ENCODE results near the gene DAB2IP. TPM values are rescaled to one million over a fixed set of nuclear protein-coding genes. Genes with fewer than 3 reads are reported as not detected.

DAB2IP gene
- polyA plus RNA-seq, 1 experiment, result 20.4 TPM

DNA sequence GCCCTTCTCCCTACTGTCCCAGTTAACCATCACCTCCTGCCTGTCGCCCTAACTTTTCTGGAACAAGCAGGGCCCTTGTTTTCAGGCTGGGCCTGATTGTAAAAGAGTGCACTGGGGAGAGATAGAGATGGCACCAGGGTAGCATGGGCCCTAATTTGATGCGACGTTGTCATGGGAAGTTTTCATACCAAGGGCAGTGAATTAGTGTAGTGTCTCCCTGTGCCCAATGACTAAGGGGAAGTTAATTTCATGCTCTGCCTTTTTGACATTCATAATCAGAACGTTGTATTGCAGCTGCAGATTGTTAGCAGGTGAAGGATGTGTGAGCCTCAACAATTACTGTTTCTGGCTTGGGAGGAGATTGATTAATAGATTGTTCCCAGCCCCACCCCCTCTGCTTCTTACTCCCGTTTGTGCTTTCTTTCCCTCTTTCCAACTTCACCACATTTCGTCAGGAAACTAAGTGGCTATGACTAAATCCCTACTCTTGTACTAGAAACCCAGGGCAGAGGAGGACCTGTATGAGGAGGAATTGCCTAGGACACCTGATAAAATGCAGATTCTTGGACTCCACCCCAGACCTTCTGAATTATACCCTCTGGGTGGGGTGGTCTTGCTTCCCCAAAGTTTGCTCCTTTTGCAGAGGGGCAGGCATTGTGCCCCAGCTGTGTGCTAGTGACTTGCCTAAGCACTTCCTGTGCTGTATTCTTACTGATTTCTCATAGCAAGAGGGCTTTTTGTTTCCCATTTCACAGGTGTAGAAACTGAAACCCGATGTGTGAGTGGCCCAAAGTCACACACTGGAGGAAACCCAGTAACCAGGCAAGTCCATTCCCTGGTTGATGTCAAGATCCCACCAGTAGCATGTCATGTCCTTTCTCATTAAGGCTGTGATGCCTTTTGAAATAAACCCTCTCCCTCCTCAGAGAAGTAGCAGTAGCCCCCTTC lies 56.3 kb downstream of the DAB2IP start:
- TF ChIP-seq, protein P1, sequence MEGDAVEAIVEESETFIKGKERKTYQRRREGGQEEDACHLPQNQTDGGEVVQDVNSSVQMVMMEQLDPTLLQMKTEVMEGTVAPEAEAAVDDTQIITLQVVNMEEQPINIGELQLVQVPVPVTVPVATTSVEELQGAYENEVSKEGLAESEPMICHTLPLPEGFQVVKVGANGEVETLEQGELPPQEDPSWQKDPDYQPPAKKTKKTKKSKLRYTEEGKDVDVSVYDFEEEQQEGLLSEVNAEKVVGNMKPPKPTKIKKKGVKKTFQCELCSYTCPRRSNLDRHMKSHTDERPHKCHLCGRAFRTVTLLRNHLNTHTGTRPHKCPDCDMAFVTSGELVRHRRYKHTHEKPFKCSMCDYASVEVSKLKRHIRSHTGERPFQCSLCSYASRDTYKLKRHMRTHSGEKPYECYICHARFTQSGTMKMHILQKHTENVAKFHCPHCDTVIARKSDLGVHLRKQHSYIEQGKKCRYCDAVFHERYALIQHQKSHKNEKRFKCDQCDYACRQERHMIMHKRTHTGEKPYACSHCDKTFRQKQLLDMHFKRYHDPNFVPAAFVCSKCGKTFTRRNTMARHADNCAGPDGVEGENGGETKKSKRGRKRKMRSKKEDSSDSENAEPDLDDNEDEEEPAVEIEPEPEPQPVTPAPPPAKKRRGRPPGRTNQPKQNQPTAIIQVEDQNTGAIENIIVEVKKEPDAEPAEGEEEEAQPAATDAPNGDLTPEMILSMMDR (IDR thresholded peaks at IDR 0.05; ENCODE audit: low read depth, low read length), result no peak
- CTCF ChIA-PET, result no interaction called here
- Histone ChIP-seq H3K9me3 (ENCODE audit: control insufficient read depth, insufficient read depth, low read length) (no peaks in the 10 kb centered on the region), H3K27ac (ENCODE audit: low read depth, low read length) (no peak overlapping the region), H3K4me3 (ENCODE audit: low read depth, low read length) (no peak overlapping the region), H3K27me3 (ENCODE audit: control insufficient read depth, insufficient read depth, low read length) (no peaks in the 10 kb centered on the region)
- POLR2A ChIA-PET, result no interaction called here
- DNase-seq (ENCODE audit: low read depth, low spot score), result no peak

GRCh38 chr9:121708768-121709488 lies 57.5 kb downstream of the DAB2IP start:
- POLR2A ChIA-PET, result no interaction called here
- Histone ChIP-seq H3K9me3 (ENCODE audit: control insufficient read depth, insufficient read depth, low read length) (no peaks in the 10 kb centered on the region), H3K27me3 (ENCODE audit: control insufficient read depth, insufficient read depth, low read length) (no peaks in the 10 kb centered on the region), H3K4me3 (ENCODE audit: low read depth, low read length) (no peak overlapping the region), H3K27ac (ENCODE audit: low read depth, low read length) (no peak overlapping the region)
- TF ChIP-seq, protein P1 (IDR thresholded peaks at IDR 0.05; ENCODE audit: low read depth, low read length), result no peak
- no peak for DNase-seq (ENCODE audit: low read depth, low spot score)
- CTCF ChIA-PET, result interaction anchor here (0.5 to 1.4 kb wide), 3 partner anchors 11 to 410 kb away, joined by 3 to 5 read pairs (median 3); no protein-coding TSS in a partner anchor

DNA sequence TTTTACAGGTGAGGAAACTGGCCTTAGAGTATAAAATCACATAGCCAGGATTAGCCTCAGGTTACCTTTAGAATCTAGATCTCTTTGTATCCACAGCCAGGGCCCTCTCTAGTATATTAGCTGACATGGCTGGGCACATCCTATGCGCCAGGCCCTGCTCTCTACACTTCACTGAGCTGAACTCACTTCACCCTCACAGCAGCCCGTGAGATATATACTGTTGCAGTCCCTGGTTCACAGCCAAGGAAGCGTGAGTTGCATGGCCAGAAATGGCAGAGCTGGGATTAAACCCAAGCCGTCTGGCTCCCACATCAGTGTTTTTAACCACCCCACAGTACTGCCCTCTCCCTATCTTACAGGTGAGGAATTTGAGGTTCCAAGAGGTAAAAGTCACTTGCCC lies 58.4 kb downstream of the DAB2IP start:
- TF ChIP-seq, protein P1 (IDR thresholded peaks at IDR 0.05; ENCODE audit: low read depth, low read length), result no peak
- POLR2A ChIA-PET, result no interaction called here
- no peak for DNase-seq (ENCODE audit: low read depth, low spot score)
- no peaks in the 10 kb centered on the region for H3K9me3 ChIP-seq (ENCODE audit: control insufficient read depth, insufficient read depth, low read length)
- H3K4me3 ChIP-seq (ENCODE audit: low read depth, low read length), result no peak overlapping the region
- CTCF ChIA-PET, result interaction anchor here (0.5 to 1.4 kb wide), 2 partner anchors 12 to 409 kb away, joined by 3 to 5 read pairs; no protein-coding TSS in a partner anchor
- H3K27me3 ChIP-seq (ENCODE audit: control insufficient read depth, insufficient read depth, low read length), result no peaks in the 10 kb centered on the region
- H3K27ac ChIP-seq (ENCODE audit: low read depth, low read length), result no peak overlapping the region

- TF ChIP-seq, protein P1 (IDR thresholded peaks at IDR 0.05; ENCODE audit: low read depth, low read length), result no peak
- CTCF ChIA-PET, result interaction anchor here (1.5 kb wide), 2 partner anchors 15 to 24 kb away, joined by 4 to 6 read pairs; no protein-coding TSS in a partner anchor
These were observed 59.8 kb downstream of the DAB2IP start for GRCh38 chr9:121711281-121711680.

More at GRCh38 chr9:121711281-121711680, 59.8 kb downstream of the DAB2IP start:
- DNase-seq (ENCODE audit: low read depth, low spot score), result no peak
- Histone ChIP-seq H3K4me3 (ENCODE audit: low read depth, low read length) (no peak overlapping the region), H3K27me3 (ENCODE audit: control insufficient read depth, insufficient read depth, low read length) (no peaks in the 10 kb centered on the region), H3K27ac (ENCODE audit: low read depth, low read length) (no peak overlapping the region), H3K9me3 (ENCODE audit: control insufficient read depth, insufficient read depth, low read length) (no peaks in the 10 kb centered on the region)
- POLR2A ChIA-PET, result no interaction called here
